MCF 10A (cell line): Measurements from ENCODE around the gene STK32B. TPM values are rescaled to one million over a fixed set of nuclear protein-coding genes. Genes with fewer than 3 reads are reported as not detected.

Experiments used
- BruUV-seq: library from RNA; stranded (reverse); fragments of 400-500 nt; replicated peaks from 2 replicates; lab custom pipeline; 2021; lab: Mats Ljungman, UMichigan
- CTCF ChIA-PET: fragments of 300-600 bp; sonication (Branson Sonifier 250); formaldehyde crosslinking; extraction: SDS; loops from one replicate; lab custom pipeline; 2021; ENCODE audit warnings: antibody characterized with exemption, inconsistent platforms; lab: Yijun Ruan, JAX
- POLR2A ChIA-PET: fragments of 300-600, 350-650 bp; sonication (Branson Sonifier 250); formaldehyde crosslinking; extraction: SDS; loops from one replicate; lab custom pipeline; 2020; ENCODE audit warnings: antibody characterized with exemption, inconsistent platforms; lab: Yijun Ruan, JAX
- DNase-seq: peaks from one replicate; pipeline ENCODE4 v3.0.0-alpha.2; 2018; ENCODE audit not compliant: unreplicated experiment
- H3K27ac Mint-ChIP-seq: one replicate; pipeline ENCODE4 v1.8.0; 2022; ENCODE audit warnings: mild to moderate bottlenecking, low read depth, mixed read lengths; ENCODE audit not compliant: unreplicated experiment
- H3K27me3 Mint-ChIP-seq: one replicate; pipeline ENCODE4 v1.8.0; 2022; ENCODE audit warnings: mixed read lengths; ENCODE audit not compliant: insufficient read depth, unreplicated experiment
- H3K36me3 Mint-ChIP-seq: one replicate; pipeline ENCODE4 v1.8.0; 2022; ENCODE audit warnings: mild to moderate bottlenecking, moderate library complexity, mixed read lengths; ENCODE audit not compliant: insufficient read depth, unreplicated experiment
- H3K4me1 Mint-ChIP-seq: one replicate; pipeline ENCODE4 v1.8.0; 2022; ENCODE audit warnings: mixed read lengths; ENCODE audit not compliant: insufficient read depth, unreplicated experiment
- H3K4me3 Mint-ChIP-seq: one replicate; pipeline ENCODE4 v1.8.0; 2022; ENCODE audit warnings: mild to moderate bottlenecking, moderate library complexity, mixed read lengths; ENCODE audit not compliant: unreplicated experiment
- H3K9me3 Mint-ChIP-seq: one replicate; pipeline ENCODE4 v1.8.0; 2022; ENCODE audit warnings: mixed read lengths; ENCODE audit not compliant: unreplicated experiment
- CTCF ChIP-seq: fragments of 200-600 bp; IDR thresholded peaks from one replicate; pipeline ENCODE4 v1.8.0; 2022; ENCODE audit warnings: antibody characterized with exemption, mild to moderate bottlenecking; ENCODE audit not compliant: unreplicated experiment
- intact Hi-C: fragments of 100-400 bp; cut with micrococcal nuclease; formaldehyde crosslinking; loops from 2 replicates; pipeline ENCODE4 v1.14.1; 2022
- total RNA-seq: library from RNA; stranded (reverse); gene quantifications from 2 replicates; pipeline ENCODE4 v1.2.3, GENCODE V29; 2022

STK32B gene
- total RNA-seq, 1 experiment from 2014 or later = not detected

- Mint-ChIP-seq H3K36me3 (no peaks in the 10 kb centered on the region), H3K4me3 (no peak overlapping the region), H3K27me3 (no peaks in the 10 kb centered on the region), H3K27ac (no peak overlapping the region), H3K4me1 (no peaks in the 10 kb centered on the region), H3K9me3 (peaks cover 5% of the 10 kb centered on the region)
- intact Hi-C loops = no loop called here
- no peak for DNase-seq
- POLR2A ChIA-PET = interaction anchor here (0.6 kb wide), 1 partner anchor 107 kb away, joined by 3 read pairs; no protein-coding TSS in a partner anchor
- CTCF ChIA-PET = no interaction called here
- no TSS peak for BruUV-seq
- TF ChIP-seq CTCF = no peak
Measured at GRCh38 chr4:5479518-5480060, 428.3 kb downstream of the STK32B start.

- peaks cover 29% of the 10 kb centered on the region for H3K9me3 Mint-ChIP-seq
- no peak for DNase-seq
- intact Hi-C loops = no loop called here
- no peaks in the 10 kb centered on the region for H3K36me3 Mint-ChIP-seq
- H3K27me3 Mint-ChIP-seq = no peaks in the 10 kb centered on the region
- ChIA-PET CTCF (no interaction called here), POLR2A (no interaction called here)
- H3K4me3 Mint-ChIP-seq = no peak overlapping the region
- H3K27ac Mint-ChIP-seq = no peak overlapping the region
- H3K4me1 Mint-ChIP-seq = no peaks in the 10 kb centered on the region
- no TSS peak for BruUV-seq
- no peak for TF ChIP-seq CTCF
Measured at GRCh38 chr4:5488413-5488812, 437.1 kb downstream of the STK32B start.

GRCh38 chr4:5489260-5489659 is 438.0 kb downstream of the STK32B start:
- H3K27ac Mint-ChIP-seq = no peak overlapping the region
- no peaks in the 10 kb centered on the region for H3K4me1 Mint-ChIP-seq
- H3K27me3 Mint-ChIP-seq = no peaks in the 10 kb centered on the region
- no peak overlapping the region for H3K4me3 Mint-ChIP-seq
- no peaks in the 10 kb centered on the region for H3K36me3 Mint-ChIP-seq
- CTCF ChIA-PET = no interaction called here
- H3K9me3 Mint-ChIP-seq = peaks cover 37% of the 10 kb centered on the region
- POLR2A ChIA-PET = no interaction called here
- DNase-seq = no peak
- intact Hi-C loops = no loop called here
- no peak for TF ChIP-seq CTCF
- no TSS peak for BruUV-seq

- TF ChIP-seq CTCF = no peak
Measured at GRCh38 chr4:5497489-5497888, 446.2 kb downstream of the STK32B start.

More at GRCh38 chr4:5497489-5497888, 446.2 kb downstream of the STK32B start:
- Mint-ChIP-seq H3K4me3 (no peak overlapping the region), H3K27ac (no peak overlapping the region), H3K4me1 (peaks cover 6% of the 10 kb centered on the region), H3K27me3 (no peaks in the 10 kb centered on the region), H3K9me3 (peaks cover 40% of the 10 kb centered on the region), H3K36me3 (no peaks in the 10 kb centered on the region)
- intact Hi-C loops = no loop called here
- no TSS peak for BruUV-seq
- POLR2A ChIA-PET = no interaction called here
- DNase-seq = no peak
- CTCF ChIA-PET = interaction anchor here (0.7 kb wide), 1 partner anchor 11 kb away, joined by 3 read pairs; no protein-coding TSS in a partner anchor
